Activated CD4-positive, alpha-beta T cell treated with anti-CD3 and anti-CD28 coated beads for 36 hours (primary cell): ENCODE results near the gene CXCL13. TPM values are rescaled to one million over a fixed set of nuclear protein-coding genes. Genes with fewer than 3 reads are reported as not detected.
"Not testable (repeated sequence)": the region's sequence is repeated elsewhere in the genome, so short reads cannot be mapped to it uniquely, and the experiment has no call there.

Experiments
- ATAC-seq: fragments of 200-7000 bp; cut with Tn5 transposase; one replicate; pipeline ENCODE4 v1.10.0; 2021; ENCODE audit warnings: mild to moderate bottlenecking, moderate library complexity
- CTCF ChIA-PET: fragments of 350-600 bp; sonication (Branson Sonifier 250); formaldehyde crosslinking; loops from one replicate; lab custom pipeline; 2021; ENCODE audit warnings: antibody characterized with exemption; lab: Charles Lee
- POLR2A ChIA-PET: fragments of 350-600 bp; sonication (Branson Sonifier 250); formaldehyde crosslinking; loops from one replicate; lab custom pipeline; 2021; ENCODE audit warnings: antibody characterized with exemption, inconsistent platforms; lab: Charles Lee
- DNase-seq: peaks from one replicate; pipeline ENCODE4 v3.0.0-alpha.2; 2020
- H3K27ac Mint-ChIP-seq: one replicate; pipeline ENCODE4 v1.8.0; 2021; ENCODE audit warnings: mixed read lengths
- H3K27me3 Mint-ChIP-seq: one replicate; pipeline ENCODE4 v1.8.0; 2021; ENCODE audit warnings: mixed read lengths
- H3K36me3 Mint-ChIP-seq: one replicate; pipeline ENCODE4 v1.8.0; 2021; ENCODE audit warnings: low read depth, mixed read lengths
- H3K4me1 Mint-ChIP-seq: one replicate; pipeline ENCODE4 v1.8.0; 2021; ENCODE audit warnings: mixed read lengths
- H3K4me3 Mint-ChIP-seq: one replicate; pipeline ENCODE4 v1.8.0; 2021; ENCODE audit warnings: mild to moderate bottlenecking, moderate library complexity, mixed read lengths
- H3K9me3 Mint-ChIP-seq: one replicate; pipeline ENCODE4 v1.8.0; 2021; ENCODE audit warnings: low read depth, mixed read lengths
- intact Hi-C, 2 experiments: fragments of 100-400 bp; cut with DNase I in 1 of 2; cut with micrococcal nuclease in 1 of 2; formaldehyde crosslinking; loops; one replicate each; pipeline versions ENCODE4 v1.14.2 to v1.15.1; 2022 to 2024; cut with DNase I, micrococcal nuclease
- total RNA-seq, 2 experiments: library from RNA; stranded (reverse); gene quantifications; one replicate each; pipeline ENCODE4 v1.2.3, GENCODE V29; 2021

Gene CXCL13
- total RNA-seq, 2 experiments from 2014 or later: 4.9 to 5.1 TPM

DNA sequence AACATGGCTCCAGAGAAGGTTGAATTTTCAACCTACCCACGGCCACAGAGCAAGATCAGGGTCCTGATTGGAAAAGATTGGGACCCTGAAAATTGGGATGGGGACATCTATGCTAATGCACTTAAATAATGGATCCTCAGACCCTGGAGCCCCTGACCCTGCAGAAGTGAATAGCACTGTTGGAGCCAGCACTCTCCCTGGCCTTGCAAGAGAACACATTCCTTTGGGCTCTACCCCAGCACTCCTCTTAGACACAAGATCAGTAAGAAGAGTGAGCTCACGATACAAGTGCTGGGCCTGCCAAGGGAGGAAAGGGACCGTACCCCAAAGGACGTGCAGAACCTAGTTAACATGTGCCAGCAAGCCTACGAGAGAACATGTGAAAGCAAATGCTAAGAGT, 19.9 kb downstream of the CXCL13 start:
- Mint-ChIP-seq H3K36me3 (no peaks in the 10 kb centered on the region), H3K4me1 (peaks cover 13% of the 10 kb centered on the region), H3K27ac (no peak overlapping the region), H3K9me3 (no peaks in the 10 kb centered on the region), H3K27me3 (peaks cover 2% of the 10 kb centered on the region), H3K4me3 (no peak overlapping the region)
- intact Hi-C loops: no loop called here
- POLR2A ChIA-PET: no interaction called here
- CTCF ChIA-PET: interaction anchor here (1.0 kb wide), 1 partner anchor 24 kb away, joined by 3 read pairs; no protein-coding TSS in a partner anchor
- ATAC-seq (no peak), DNase-seq (no peak)

DNA sequence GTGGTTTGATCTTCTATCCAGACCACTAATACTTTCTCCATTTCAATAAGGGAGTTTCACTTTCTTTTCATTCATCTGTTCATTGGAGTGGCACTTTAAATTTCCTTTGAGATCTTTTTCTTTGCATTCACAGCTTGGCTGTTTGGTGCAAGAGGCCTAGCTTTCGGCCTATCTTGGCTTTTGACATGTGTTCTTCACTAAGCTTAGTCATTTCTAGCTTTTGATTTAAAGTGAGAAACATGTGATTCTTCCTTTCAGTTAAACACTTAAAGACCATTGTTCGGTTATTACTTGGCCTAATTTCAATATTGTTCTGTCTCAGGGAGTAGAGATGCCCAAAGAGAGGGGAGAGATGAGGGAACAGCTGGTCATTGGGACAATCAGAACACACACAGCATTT, 24.3 kb downstream of the CXCL13 start:
- Mint-ChIP-seq H3K4me3 (no peak overlapping the region), H3K27me3 (peaks cover 2% of the 10 kb centered on the region), H3K36me3 (no peaks in the 10 kb centered on the region), H3K9me3 (no peaks in the 10 kb centered on the region), H3K27ac (peak overlapping the region; percentile 23), H3K4me1 (peaks cover 16% of the 10 kb centered on the region)
- ChIA-PET POLR2A (interaction anchor here (0.6 to 1.1 kb wide), 3 partner anchors 11 to 426 kb away, joined by 3 to 4 read pairs (median 3); no protein-coding TSS in a partner anchor), CTCF (interaction anchor here (0.8 to 2.7 kb wide), 9 partner anchors 8 to 165 kb away, joined by 3 to 15 read pairs (median 3); partner anchors contain the start of gene CXCL13)
- intact Hi-C loops: loop anchor here (1.0 to 5.0 kb wide), 2 partner anchors 43 to 192 kb away; no protein-coding TSS in a partner anchor
- ATAC-seq (peak; percentile 93), DNase-seq (peak; percentile 40)

DNA sequence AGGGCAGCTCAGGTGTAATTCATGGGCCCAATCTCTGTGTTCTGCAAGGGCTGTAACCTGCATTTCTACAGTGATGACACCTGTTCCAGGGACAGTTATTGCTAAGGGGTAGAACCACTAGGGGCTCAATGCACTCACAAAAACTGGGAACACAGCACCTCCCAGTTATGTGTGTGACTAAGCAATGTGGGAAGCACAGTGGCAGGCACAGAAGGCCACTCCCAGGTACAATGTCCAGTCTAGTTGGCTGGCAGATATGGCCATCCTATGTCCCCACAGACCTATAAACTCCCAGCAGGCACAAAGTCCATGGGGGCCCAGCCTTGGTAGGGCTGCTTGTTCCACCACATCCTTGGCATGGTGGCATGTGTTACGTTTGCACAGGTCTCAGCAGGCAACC, 25.7 kb downstream of the CXCL13 start:
- no peaks in the 10 kb centered on the region for H3K9me3 Mint-ChIP-seq
- H3K36me3 Mint-ChIP-seq: no peaks in the 10 kb centered on the region
- ATAC-seq (no peak), DNase-seq (no peak)
- H3K4me1 Mint-ChIP-seq: peaks cover 16% of the 10 kb centered on the region
- H3K4me3 Mint-ChIP-seq: no peak overlapping the region
- H3K27ac Mint-ChIP-seq: no peak overlapping the region
- intact Hi-C loops: loop anchor here in 1 of 2 experiments (5.0 kb wide), 1 partner anchor 191 kb away; no protein-coding TSS in a partner anchor
- H3K27me3 Mint-ChIP-seq: peaks cover 2% of the 10 kb centered on the region
- CTCF ChIA-PET: no interaction called here
- POLR2A ChIA-PET: no interaction called here

DNA sequence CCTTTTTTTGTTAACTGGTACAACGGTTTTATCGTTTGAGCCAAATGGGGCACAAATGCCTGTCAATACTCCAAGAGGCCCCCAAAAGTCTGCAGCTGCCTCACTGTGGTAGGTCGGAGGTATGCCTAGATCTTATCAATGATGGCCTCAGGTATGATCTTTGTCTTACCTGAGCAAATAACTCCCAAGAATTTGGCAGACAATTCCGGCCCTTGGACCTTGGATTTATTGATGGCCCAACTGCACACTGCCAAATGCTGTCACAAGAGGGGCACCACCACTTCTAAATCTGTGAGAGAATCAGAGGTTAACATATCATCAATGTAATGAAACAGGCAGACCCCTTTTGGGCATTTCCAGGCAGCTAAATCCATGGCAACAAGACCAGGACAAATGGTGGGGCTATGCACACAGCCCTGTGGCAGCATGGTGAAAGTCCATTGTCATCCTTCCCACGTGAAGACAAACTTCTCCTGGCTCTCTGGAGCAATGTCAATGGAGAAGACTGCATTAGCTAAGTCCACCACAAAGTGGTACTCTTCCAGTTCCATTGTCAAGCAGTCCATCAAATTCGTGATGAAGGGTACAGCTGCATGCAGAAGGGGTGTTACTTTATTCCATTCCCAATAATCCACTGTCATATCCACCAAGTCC, 28.6 kb downstream of the CXCL13 start:
- Mint-ChIP-seq H3K27ac (no peak overlapping the region), H3K27me3 (peaks cover 2% of the 10 kb centered on the region), H3K9me3 (no peaks in the 10 kb centered on the region), H3K4me3 (no peak overlapping the region), H3K4me1 (peaks cover 14% of the 10 kb centered on the region), H3K36me3 (no peaks in the 10 kb centered on the region)
- ChIA-PET POLR2A (no interaction called here), CTCF (interaction anchor here (0.5 kb wide), 1 partner anchor 123 kb away, joined by 4 read pairs; no protein-coding TSS in a partner anchor)
- ATAC-seq: no peak
- intact Hi-C loops: loop anchor here in 1 of 2 experiments (5.0 kb wide), 1 partner anchor 188 kb away; no protein-coding TSS in a partner anchor
- no peak for DNase-seq

GRCh38 chr4:77635246-77635645, 29.6 kb downstream of the CXCL13 start:
- ATAC-seq (no peak), DNase-seq (no peak)
- Mint-ChIP-seq H3K9me3 (no peaks in the 10 kb centered on the region), H3K36me3 (no peaks in the 10 kb centered on the region), H3K4me1 (peaks cover 5% of the 10 kb centered on the region), H3K4me3 (no peak overlapping the region), H3K27me3 (peaks cover 2% of the 10 kb centered on the region), H3K27ac (no peak overlapping the region)
- intact Hi-C loops: no loop called here
- ChIA-PET CTCF (interaction anchor here (0.6 kb wide), 1 partner anchor 84 kb away, joined by 3 read pairs; no protein-coding TSS in a partner anchor), POLR2A (no interaction called here)

DNA sequence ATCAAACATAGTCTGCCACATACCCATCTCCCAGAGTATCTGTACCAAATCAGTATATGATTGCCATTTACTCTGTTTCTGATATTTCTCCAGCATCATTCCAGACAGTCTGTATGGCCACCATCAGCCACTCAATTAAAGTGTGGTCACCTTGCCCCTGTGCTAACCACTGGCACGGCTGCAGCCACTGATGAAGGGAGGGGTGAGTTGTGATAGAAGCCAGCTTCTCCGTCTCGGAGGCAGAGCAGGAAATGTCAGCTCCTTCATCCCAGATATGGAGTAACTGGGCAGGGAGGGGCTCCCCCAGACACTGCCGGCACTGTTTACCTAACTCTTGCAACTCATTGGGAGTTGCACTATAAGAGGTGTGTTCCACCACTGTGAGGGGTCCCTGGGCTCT, 30.3 kb downstream of the CXCL13 start:
- Mint-ChIP-seq H3K4me1 (no peaks in the 10 kb centered on the region), H3K27me3 (peaks cover 2% of the 10 kb centered on the region), H3K36me3 (no peaks in the 10 kb centered on the region), H3K4me3 (no peak overlapping the region), H3K27ac (no peak overlapping the region), H3K9me3 (no peaks in the 10 kb centered on the region)
- ATAC-seq: no peak
- intact Hi-C loops: no loop called here
- DNase-seq: no peak
- ChIA-PET CTCF (interaction anchor here (0.6 kb wide), 1 partner anchor 85 kb away, joined by 3 read pairs; no protein-coding TSS in a partner anchor), POLR2A (no interaction called here)

- no peak overlapping the region for H3K4me3 Mint-ChIP-seq
- H3K4me1 Mint-ChIP-seq: no peaks in the 10 kb centered on the region
- POLR2A ChIA-PET: no interaction called here
- no peaks in the 10 kb centered on the region for H3K36me3 Mint-ChIP-seq
- H3K27me3 Mint-ChIP-seq: peaks cover 2% of the 10 kb centered on the region
- H3K27ac Mint-ChIP-seq: no peak overlapping the region
- DNase-seq (no peak), ATAC-seq (no peak)
- H3K9me3 Mint-ChIP-seq: no peaks in the 10 kb centered on the region
- intact Hi-C loops: no loop called here
- CTCF ChIA-PET: interaction anchor here (1.6 kb wide), 1 partner anchor 18 kb away, joined by 4 read pairs; no protein-coding TSS in a partner anchor
Observed at GRCh38 chr4:77636902-77637301, 31.3 kb downstream of the CXCL13 start.

DNA sequence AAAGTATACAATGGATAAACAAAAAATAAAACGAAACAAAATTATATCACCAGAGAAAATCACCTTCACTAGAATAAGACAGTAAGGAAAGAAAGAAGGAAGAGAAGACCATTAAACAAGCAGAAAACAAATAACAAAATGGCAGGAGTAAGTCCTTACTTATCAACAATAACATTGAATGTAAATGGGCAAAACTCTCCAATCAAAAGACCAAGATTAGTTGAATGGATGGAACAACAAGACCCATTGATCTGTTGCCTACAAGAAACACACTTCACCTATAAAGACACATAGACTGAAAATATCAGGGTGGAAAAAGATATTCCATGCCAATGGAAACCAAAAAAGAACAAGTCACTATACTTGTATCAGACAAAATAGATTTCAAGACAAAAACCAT, 38.4 kb downstream of the CXCL13 start:
- ATAC-seq, POLR2A ChIA-PET, H3K36me3 Mint-ChIP-seq, H3K4me3 Mint-ChIP-seq, H3K27ac Mint-ChIP-seq, intact Hi-C loops, CTCF ChIA-PET, H3K27me3 Mint-ChIP-seq, H3K4me1 Mint-ChIP-seq, DNase-seq: not testable (repeated sequence)
- peaks cover 23% of the 10 kb centered on the region for H3K9me3 Mint-ChIP-seq

GRCh38 chr4:77650787-77651186, 45.2 kb downstream of the CXCL13 start:
- H3K36me3 Mint-ChIP-seq: peaks cover 2% of the 10 kb centered on the region
- ChIA-PET CTCF (interaction anchor here (1.0 to 1.8 kb wide), 3 partner anchors 9 to 51 kb away, joined by 3 to 5 read pairs (median 3); no protein-coding TSS in a partner anchor), POLR2A (no interaction called here)
- intact Hi-C loops: no loop called here
- H3K9me3 Mint-ChIP-seq: peaks cover 7% of the 10 kb centered on the region
- no peak overlapping the region for H3K4me3 Mint-ChIP-seq
- H3K27ac Mint-ChIP-seq: no peak overlapping the region
- ATAC-seq (no peak), DNase-seq (no peak)
- no peaks in the 10 kb centered on the region for H3K4me1 Mint-ChIP-seq
- H3K27me3 Mint-ChIP-seq: peaks cover 3% of the 10 kb centered on the region

GRCh38 chr4:77651820-77652219, 46.2 kb downstream of the CXCL13 start:
- DNase-seq (no peak), ATAC-seq (no peak)
- Mint-ChIP-seq H3K4me3 (no peak overlapping the region), H3K9me3 (peaks cover under 1% of the 10 kb centered on the region), H3K4me1 (no peaks in the 10 kb centered on the region), H3K27ac (no peak overlapping the region), H3K36me3 (no peaks in the 10 kb centered on the region), H3K27me3 (peaks cover 3% of the 10 kb centered on the region)
- intact Hi-C loops: no loop called here
- ChIA-PET POLR2A (no interaction called here), CTCF (interaction anchor here (1.0 to 1.8 kb wide), 3 partner anchors 12 to 52 kb away, joined by 3 to 5 read pairs (median 3); no protein-coding TSS in a partner anchor)

GRCh38 chr4:77652237-77652897, 46.7 kb downstream of the CXCL13 start:
- POLR2A ChIA-PET: no interaction called here
- Mint-ChIP-seq H3K27ac (no peak overlapping the region), H3K27me3 (peaks cover 3% of the 10 kb centered on the region), H3K4me3 (no peak overlapping the region), H3K4me1 (no peaks in the 10 kb centered on the region), H3K9me3 (peaks cover 3% of the 10 kb centered on the region), H3K36me3 (no peaks in the 10 kb centered on the region)
- intact Hi-C loops: no loop called here
- ATAC-seq (no peak), DNase-seq (no peak)
- CTCF ChIA-PET: interaction anchor here (0.8 to 1.8 kb wide), 3 partner anchors 11 to 79 kb away, joined by 3 read pairs; no protein-coding TSS in a partner anchor
